Loucy (cell line): ENCODE measurements around the gene KIF7.
A peak's percentile ranks its signal among the peaks of the same experiment; 100 is the strongest.

Source experiments
- H2AFZ ChIP-seq: fragments of 200-600 bp; sonication (generic); 2 replicates; pipeline ENCODE4 v1.6.0; 2016; ENCODE audit warnings: antibody characterized with exemption, mild to moderate bottlenecking, low read length, moderate library complexity
- H3F3A ChIP-seq: fragments of 200-600 bp; 2 replicates; pipeline ENCODE4 v1.6.0; 2016; ENCODE audit warnings: antibody characterized with exemption, low read depth, mild to moderate bottlenecking
- H3K27me3 ChIP-seq: fragments of 200-600 bp; sonication (generic); 2 replicates; pipeline ENCODE4 v1.6.1; 2014; ENCODE audit warnings: low read length, mild to moderate bottlenecking; ENCODE audit not compliant: insufficient read depth, poor library complexity, severe bottlenecking
- H3K36me3 ChIP-seq: fragments of 200-600 bp; sonication (generic); 2 replicates; pipeline ENCODE4 v1.6.1; 2016; ENCODE audit warnings: low read length; ENCODE audit not compliant: insufficient read depth
- H3K4me1 ChIP-seq: fragments of 200-600 bp; sonication (generic); 2 replicates; pipeline ENCODE4 v1.5.1; 2014; ENCODE audit warnings: low read length, mild to moderate bottlenecking; ENCODE audit not compliant: insufficient read depth, poor library complexity, severe bottlenecking
- H3K4me2 ChIP-seq: fragments of 200-600 bp; sonication (generic); 2 replicates; pipeline ENCODE4 v1.6.0; 2014; ENCODE audit warnings: antibody characterized with exemption, low read length, low read depth, mild to moderate bottlenecking; ENCODE audit not compliant: poor library complexity, severe bottlenecking
- H3K4me3 ChIP-seq: fragments of 200-600 bp; sonication (generic); 2 replicates; pipeline ENCODE4 v1.5.1; 2014; ENCODE audit warnings: low read length, mild to moderate bottlenecking, mixed read lengths; ENCODE audit not compliant: poor library complexity, severe bottlenecking
- H3K79me2 ChIP-seq: fragments of 200-600 bp; sonication (generic); 2 replicates; pipeline ENCODE4 v1.6.1; 2014; ENCODE audit warnings: low read length; ENCODE audit not compliant: insufficient read depth
- H3K9ac ChIP-seq: fragments of 200-600 bp; sonication (generic); 2 replicates; pipeline ENCODE4 v1.6.0; 2014; ENCODE audit warnings: mild to moderate bottlenecking, low read depth, low read length, moderate library complexity; ENCODE audit not compliant: poor library complexity, severe bottlenecking
- H3K9me2 ChIP-seq: fragments of 200-600 bp; sonication (generic); replicated peaks from 2 replicates; pipeline ENCODE4 v1.6.1; 2016; ENCODE audit warnings: low read depth, low read length, mixed read lengths
- H3K9me3 ChIP-seq: fragments of 200-600 bp; sonication (generic); 2 replicates; pipeline ENCODE4 v1.6.1; 2014; ENCODE audit warnings: mild to moderate bottlenecking, antibody characterized with exemption, low read length, low read depth; ENCODE audit not compliant: insufficient read depth
- H4K20me1 ChIP-seq: fragments of 200-600 bp; sonication (generic); 2 replicates; pipeline ENCODE4 v1.6.0; 2014; ENCODE audit warnings: antibody characterized with exemption, low read length, mild to moderate bottlenecking; ENCODE audit not compliant: insufficient read depth, poor library complexity, severe bottlenecking
- CTCF ChIP-seq: fragments of 200-600 bp; sonication (generic); conservative IDR thresholded peaks from 2 replicates; pipeline ENCODE4 v1.5.1; 2014; ENCODE audit warnings: mild to moderate bottlenecking, antibody characterized with exemption, low read length
- EZH2phosphoT487 ChIP-seq: fragments of 200-600 bp; IDR thresholded peaks from 2 replicates; pipeline ENCODE4 v1.6.1; 2018; ENCODE audit warnings: antibody characterized with exemption, mild to moderate bottlenecking, moderate library complexity, borderline replicate concordance

KIF7 gene

GRCh38 chr15:89578146-89578545 is 77.1 kb downstream of the KIF7 start:
- TF ChIP-seq EZH2phosphoT487 (no peak), CTCF (no peak)
- no peaks in the 10 kb centered on the region for H3K9me2 ChIP-seq
- H3K4me3 ChIP-seq = peak overlapping the region; percentile 85
- H3K4me2 ChIP-seq = peak overlapping the region; percentile 94
- no peaks in the 10 kb centered on the region for H3K27me3 ChIP-seq
- peaks cover 56% of the 10 kb centered on the region for H3K4me1 ChIP-seq
- H3K9me3 ChIP-seq = no peaks in the 10 kb centered on the region
- H2AFZ ChIP-seq = no peak overlapping the region
- peaks cover 78% of the 10 kb centered on the region for H3K79me2 ChIP-seq
- peaks cover 53% of the 10 kb centered on the region for H4K20me1 ChIP-seq
- H3F3A ChIP-seq = no peaks in the 10 kb centered on the region
- H3K9ac ChIP-seq = peak overlapping the region; percentile 77
- H3K36me3 ChIP-seq = peaks cover 10% of the 10 kb centered on the region; the same call in 1 of the 2 replicates
